ENCODE measurements around the gene REXO4.
"Not testable (repeated sequence)": the region's sequence is repeated elsewhere in the genome, so short reads cannot be mapped to it uniquely, and the experiment has no call there.

REXO4 gene

DNA sequence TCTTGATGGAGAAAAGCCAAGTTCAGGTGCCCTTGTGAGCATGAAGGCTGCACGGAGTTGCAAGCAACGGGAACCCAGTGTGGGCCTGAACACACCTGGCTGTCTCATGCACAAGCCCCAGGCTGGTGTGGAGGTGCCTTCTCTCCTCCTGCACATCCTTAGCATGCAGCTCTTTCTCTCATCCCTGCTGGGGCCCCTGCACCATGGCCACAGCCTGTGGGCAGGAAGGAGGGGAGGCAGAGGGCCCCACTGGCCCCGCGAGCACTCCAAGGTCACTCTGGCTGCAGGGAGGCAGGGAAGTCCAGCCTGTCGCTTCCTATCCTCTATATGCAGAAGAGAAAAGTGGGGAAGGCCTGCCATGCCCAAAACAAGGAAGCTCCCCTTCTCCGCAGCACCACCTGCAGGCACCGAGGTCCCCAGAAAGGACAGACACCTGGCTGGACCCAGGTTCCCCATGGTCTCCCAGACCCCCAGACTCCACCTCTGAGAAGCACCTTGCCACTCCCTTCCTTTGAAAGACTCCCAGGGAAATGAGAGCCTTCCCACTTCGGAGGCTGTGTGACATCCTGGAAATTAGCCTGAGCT lies 23.0 kb downstream of the REXO4 start:
- Histone ChIP-seq H3K23ac (ENCODE audit: low read depth, low read length, poor library complexity) (no peak overlapping the region), H3K18ac (ENCODE audit: low read length) (peak overlapping the region; percentile 27), H2AFZ (ENCODE audit: low read length) (no peak overlapping the region), H3K36me3 (replicated peaks in 1 of 2; ENCODE audit: control insufficient read depth in 2 of 2, insufficient read depth in 2 of 2, low read length in 2 of 2) (no peaks in the 10 kb centered on the region), H3K27ac (replicated peaks; ENCODE audit: low read length) (no peak overlapping the region), H2AK5ac (ENCODE audit: low read depth, low read length) (peak overlapping the region; percentile 43), H4K91ac (ENCODE audit: low read depth, low read length, poor library complexity) (no peak overlapping the region), H2BK120ac (ENCODE audit: low read depth, low read length) (no peak overlapping the region), H3K4me3 (ENCODE audit: low read length in 2 of 2) (no peak overlapping the region), H3K14ac (ENCODE audit: low read length) (no peak overlapping the region), H3K9ac (ENCODE audit: low read depth, low read length, poor library complexity) (peak overlapping the region; percentile 54), H3K4me2 (ENCODE audit: insufficient read depth, low read length, poor library complexity, severe bottlenecking) (no peak overlapping the region), H3K79me1 (ENCODE audit: low read depth, low read length) (no peaks in the 10 kb centered on the region), H2BK5ac (ENCODE audit: low read length) (no peak overlapping the region), H4K8ac (ENCODE audit: low read depth, low read length) (no peak overlapping the region), H3K9me3 (replicated peaks in 1 of 2; ENCODE audit: control insufficient read depth in 2 of 2, insufficient read depth in 1 of 2, low read depth in 1 of 2, low read length in 2 of 2) (peaks cover 4 to 6% of the 10 kb centered on the region in 2 donors), H3K4ac (ENCODE audit: low read length) (peak overlapping the region; percentile 6), H3K4me1 (ENCODE audit: control insufficient read depth in 2 of 2, insufficient read depth in 1 of 2, low read depth in 1 of 2, low read length in 2 of 2) (peaks cover 0 to 3% of the 10 kb centered on the region in 2 donors), H2BK12ac (ENCODE audit: low read length) (no peak overlapping the region), H3K27me3 (ENCODE audit: control insufficient read depth in 3 of 3, insufficient read depth in 3 of 3, low read depth in 1 of 3, low read length in 3 of 3) (peaks cover 0 to 2% (median 2%) of the 10 kb centered on the region in 3 experiments), H2BK15ac (ENCODE audit: low read length) (no peak overlapping the region)
- WGBS, 2 donors (ENCODE audit: extremely low coverage in 2 of 2, insufficient read length in 2 of 2, insufficient replicate concordance in 1 of 2) = no CpG with 5 or more reads among the region's 8 CpGs
- DNase-seq (ENCODE audit: low spot score) = no peak

DNA sequence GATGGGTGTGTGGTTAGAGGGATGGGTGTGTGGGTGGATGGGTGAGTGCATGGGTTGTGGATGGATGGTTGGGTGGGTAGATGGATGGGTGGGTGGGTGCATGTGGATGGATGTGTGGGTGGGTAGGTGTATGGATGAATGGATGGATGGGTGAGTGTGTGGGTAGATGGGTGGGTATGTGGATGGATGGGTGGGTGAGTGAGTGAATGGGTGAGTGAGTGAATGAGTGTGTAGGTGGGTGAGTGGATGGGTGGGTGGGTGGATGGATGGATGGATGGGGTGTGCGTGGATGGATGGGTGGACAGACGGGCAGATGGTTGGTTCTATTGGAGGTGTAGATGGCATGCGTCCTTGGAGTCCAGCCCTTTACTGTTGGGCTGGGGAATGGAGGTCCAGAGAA lies 24.4 kb downstream of the REXO4 start:
- H2BK15ac ChIP-seq (ENCODE audit: low read length) = no peak overlapping the region
- no peak overlapping the region for H2AK5ac ChIP-seq (ENCODE audit: low read depth, low read length)
- H3K4me2 ChIP-seq (ENCODE audit: insufficient read depth, low read length, poor library complexity, severe bottlenecking) = no peak overlapping the region
- H3K4me1 ChIP-seq (ENCODE audit: control insufficient read depth in 2 of 2, insufficient read depth in 1 of 2, low read depth in 1 of 2, low read length in 2 of 2) = peaks cover 0 to 3% of the 10 kb centered on the region in 2 donors
- WGBS, 2 donors (ENCODE audit: extremely low coverage in 2 of 2, insufficient read length in 2 of 2, insufficient replicate concordance in 1 of 2) = no CpG with 5 or more reads among the region's 3 CpGs
- no peak overlapping the region for H4K91ac ChIP-seq (ENCODE audit: low read depth, low read length, poor library complexity)
- no peak overlapping the region for H3K18ac ChIP-seq (ENCODE audit: low read length)
- no peak overlapping the region for H2BK12ac ChIP-seq (ENCODE audit: low read length)
- H3K4ac ChIP-seq (ENCODE audit: low read length) = no peak overlapping the region
- peak overlapping the region in 1 of 2 donors; percentile 20 for H3K4me3 ChIP-seq (ENCODE audit: low read length in 2 of 2)
- no peak overlapping the region for H2BK120ac ChIP-seq (ENCODE audit: low read depth, low read length)
- peaks cover 0 to 2% (median 2%) of the 10 kb centered on the region in 3 experiments for H3K27me3 ChIP-seq (ENCODE audit: control insufficient read depth in 3 of 3, insufficient read depth in 3 of 3, low read depth in 1 of 3, low read length in 3 of 3)
- H3K27ac ChIP-seq (replicated peaks; ENCODE audit: low read length) = no peak overlapping the region
- no peak overlapping the region for H2AFZ ChIP-seq (ENCODE audit: low read length)
- H3K9ac ChIP-seq (ENCODE audit: low read depth, low read length, poor library complexity) = no peak overlapping the region
- peak overlapping the region; percentile 47 for H3K14ac ChIP-seq (ENCODE audit: low read length)
- no peak overlapping the region for H2BK5ac ChIP-seq (ENCODE audit: low read length)
- no peaks in the 10 kb centered on the region for H3K79me1 ChIP-seq (ENCODE audit: low read depth, low read length)
- no peaks in the 10 kb centered on the region for H3K36me3 ChIP-seq (replicated peaks in 1 of 2; ENCODE audit: control insufficient read depth in 2 of 2, insufficient read depth in 2 of 2, low read length in 2 of 2)
- no peak for DNase-seq (ENCODE audit: low spot score)
- H3K9me3 ChIP-seq (replicated peaks in 1 of 2; ENCODE audit: control insufficient read depth in 2 of 2, insufficient read depth in 1 of 2, low read depth in 1 of 2, low read length in 2 of 2) = peaks cover 4 to 6% of the 10 kb centered on the region in 2 donors
- no peak overlapping the region for H3K23ac ChIP-seq (ENCODE audit: low read depth, low read length, poor library complexity)
- no peak overlapping the region for H4K8ac ChIP-seq (ENCODE audit: low read depth, low read length)

DNA sequence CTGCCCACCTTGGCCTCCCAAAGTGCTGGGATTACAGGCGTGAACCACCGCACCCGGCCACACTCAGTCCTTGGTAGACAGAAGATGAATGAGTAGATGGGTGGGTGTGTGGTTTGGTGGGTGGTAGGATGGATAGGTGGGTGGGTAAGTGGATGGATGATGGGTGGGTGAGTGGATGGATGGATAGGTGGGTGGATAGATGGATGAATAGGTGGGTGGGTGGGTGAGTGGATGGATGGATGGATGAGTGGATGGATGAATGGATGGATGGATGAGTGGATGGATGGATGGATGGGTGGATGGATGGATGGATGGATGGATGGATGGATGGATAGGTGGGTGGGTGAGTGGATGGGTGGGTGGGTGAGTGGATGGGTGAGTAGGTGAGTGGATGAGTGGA lies 25.5 kb downstream of the REXO4 start:
- H2BK5ac ChIP-seq (ENCODE audit: low read length); H2BK15ac ChIP-seq (ENCODE audit: low read length); H3K36me3 ChIP-seq (replicated peaks in 1 of 2; ENCODE audit: control insufficient read depth in 2 of 2, insufficient read depth in 2 of 2, low read length in 2 of 2); H3K27me3 ChIP-seq (ENCODE audit: control insufficient read depth in 3 of 3, insufficient read depth in 3 of 3, low read depth in 1 of 3, low read length in 3 of 3); H3K14ac ChIP-seq (ENCODE audit: low read length); H4K8ac ChIP-seq (ENCODE audit: low read depth, low read length); H3K9ac ChIP-seq (ENCODE audit: low read depth, low read length, poor library complexity); H3K4me3 ChIP-seq (ENCODE audit: low read length in 2 of 2); H3K4me1 ChIP-seq (ENCODE audit: control insufficient read depth in 2 of 2, insufficient read depth in 1 of 2, low read depth in 1 of 2, low read length in 2 of 2); H3K9me3 ChIP-seq (replicated peaks in 1 of 2; ENCODE audit: control insufficient read depth in 2 of 2, insufficient read depth in 1 of 2, low read depth in 1 of 2, low read length in 2 of 2); H3K79me1 ChIP-seq (ENCODE audit: low read depth, low read length); H3K27ac ChIP-seq (replicated peaks; ENCODE audit: low read length); H3K4me2 ChIP-seq (ENCODE audit: insufficient read depth, low read length, poor library complexity, severe bottlenecking); H3K18ac ChIP-seq (ENCODE audit: low read length); H3K23ac ChIP-seq (ENCODE audit: low read depth, low read length, poor library complexity); H4K91ac ChIP-seq (ENCODE audit: low read depth, low read length, poor library complexity); H2AFZ ChIP-seq (ENCODE audit: low read length); H2BK12ac ChIP-seq (ENCODE audit: low read length); H2AK5ac ChIP-seq (ENCODE audit: low read depth, low read length); DNase-seq (ENCODE audit: low spot score); H3K4ac ChIP-seq (ENCODE audit: low read length); H2BK120ac ChIP-seq (ENCODE audit: low read depth, low read length): not testable (repeated sequence)
- WGBS, 2 donors (ENCODE audit: extremely low coverage in 2 of 2, insufficient read length in 2 of 2, insufficient replicate concordance in 1 of 2) = no CpG with 5 or more reads among the region's 3 CpGs

DNA sequence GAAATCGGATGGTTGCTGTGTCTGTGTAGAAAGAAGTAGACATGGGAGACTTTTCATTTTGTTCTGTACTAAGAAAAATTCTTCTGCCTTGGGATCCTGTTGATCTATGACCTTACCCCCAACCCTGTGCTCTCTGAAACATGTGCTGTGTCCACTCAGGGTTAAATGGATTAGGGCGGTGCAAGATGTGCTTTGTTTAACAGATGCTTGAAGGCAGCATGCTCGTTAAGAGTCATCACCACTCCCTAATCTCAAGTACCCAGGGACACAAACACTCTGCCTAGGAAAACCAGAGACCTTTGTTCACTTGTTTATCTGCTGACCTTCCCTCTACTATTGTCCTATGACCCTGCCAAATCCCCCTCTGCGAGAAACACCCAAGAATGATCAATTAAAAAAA lies 26.4 kb downstream of the REXO4 start:
- not testable (repeated sequence) for H2BK12ac ChIP-seq (ENCODE audit: low read length); H3K18ac ChIP-seq (ENCODE audit: low read length)
- WGBS, 2 donors (ENCODE audit: extremely low coverage in 2 of 2, insufficient read length in 2 of 2, insufficient replicate concordance in 1 of 2) = no CpG with 5 or more reads among the region's 4 CpGs

More for the DNA sequence above, 26.4 kb downstream of the REXO4 start:
- not testable (repeated sequence) for H2BK15ac ChIP-seq (ENCODE audit: low read length); H3K9ac ChIP-seq (ENCODE audit: low read depth, low read length, poor library complexity); H3K4ac ChIP-seq (ENCODE audit: low read length); H3K27me3 ChIP-seq (ENCODE audit: control insufficient read depth in 3 of 3, insufficient read depth in 3 of 3, low read depth in 1 of 3, low read length in 3 of 3); H3K23ac ChIP-seq (ENCODE audit: low read depth, low read length, poor library complexity); H3K9me3 ChIP-seq (replicated peaks in 1 of 2; ENCODE audit: control insufficient read depth in 2 of 2, insufficient read depth in 1 of 2, low read depth in 1 of 2, low read length in 2 of 2); H3K4me3 ChIP-seq (ENCODE audit: low read length in 2 of 2); H3K27ac ChIP-seq (replicated peaks; ENCODE audit: low read length); H3K4me2 ChIP-seq (ENCODE audit: insufficient read depth, low read length, poor library complexity, severe bottlenecking); H2AFZ ChIP-seq (ENCODE audit: low read length); DNase-seq (ENCODE audit: low spot score); H2BK5ac ChIP-seq (ENCODE audit: low read length); H4K8ac ChIP-seq (ENCODE audit: low read depth, low read length); H3K79me1 ChIP-seq (ENCODE audit: low read depth, low read length); H4K91ac ChIP-seq (ENCODE audit: low read depth, low read length, poor library complexity); H3K4me1 ChIP-seq (ENCODE audit: control insufficient read depth in 2 of 2, insufficient read depth in 1 of 2, low read depth in 1 of 2, low read length in 2 of 2); H3K14ac ChIP-seq (ENCODE audit: low read length); H2BK120ac ChIP-seq (ENCODE audit: low read depth, low read length); H2AK5ac ChIP-seq (ENCODE audit: low read depth, low read length); H3K36me3 ChIP-seq (replicated peaks in 1 of 2; ENCODE audit: control insufficient read depth in 2 of 2, insufficient read depth in 2 of 2, low read length in 2 of 2)
